ENCODE results near the gene LMO1. TPM values are rescaled to one million over a fixed set of nuclear protein-coding genes. Genes with fewer than 3 reads are reported as not detected.

Gene LMO1
- total RNA-seq, 1 experiment from 2014 or later, result not detected

DNA sequence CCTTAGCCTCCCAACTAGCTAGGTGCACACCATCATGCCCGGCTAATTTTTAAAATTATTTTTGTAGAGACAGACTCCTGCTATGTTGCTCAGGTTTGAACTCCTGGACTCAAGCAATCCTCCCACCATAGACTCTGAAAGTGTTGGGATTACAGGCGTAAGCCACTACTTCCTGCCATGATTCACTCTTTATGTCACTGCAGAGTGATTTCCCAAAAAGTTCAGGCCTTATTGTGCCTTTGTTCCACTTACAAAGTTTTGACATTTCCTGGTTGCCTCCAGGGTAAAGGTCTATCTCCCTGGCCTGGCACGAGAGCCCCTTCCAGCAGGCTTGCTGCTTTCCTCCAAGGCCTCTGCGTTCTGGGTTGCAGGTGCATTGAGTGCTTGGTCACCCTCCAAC, 50.3 kb downstream of the LMO1 start:
- H3K9me3 Mint-ChIP-seq (ENCODE audit: unreplicated experiment), result no peaks in the 10 kb centered on the region
- H3K27ac Mint-ChIP-seq (ENCODE audit: low read depth, unreplicated experiment), result no peak overlapping the region
- no peaks in the 10 kb centered on the region for H3K4me1 Mint-ChIP-seq (ENCODE audit: insufficient read depth, unreplicated experiment)
- peaks cover 19% of the 10 kb centered on the region for H3K27me3 Mint-ChIP-seq (ENCODE audit: insufficient read depth, unreplicated experiment)
- TF ChIP-seq CTCF (IDR thresholded peaks at IDR 0.05; ENCODE audit: unreplicated experiment), result no peak
- ChIA-PET POLR2A (no interaction called here), CTCF (interaction anchor here (0.6 to 1.6 kb wide), 2 partner anchors 9 to 51 kb away, joined by 3 to 4 read pairs; no protein-coding TSS in a partner anchor)
- DNase-seq (ENCODE audit: unreplicated experiment), result no peak
- intact Hi-C loops (cut with micrococcal nuclease), result no loop called here
- no TSS peak for BruUV-seq (replicated peaks)
- H3K36me3 Mint-ChIP-seq (ENCODE audit: insufficient read depth, unreplicated experiment), result no peaks in the 10 kb centered on the region
- no peak overlapping the region for H3K4me3 Mint-ChIP-seq (ENCODE audit: unreplicated experiment)

GRCh38 chr11:8209208-8209807, 54.4 kb downstream of the LMO1 start:
- CTCF ChIA-PET, result interaction anchor here (0.7 to 11.6 kb wide), 5 partner anchors 11 to 401 kb away, joined by 3 to 101 read pairs (median 3); no protein-coding TSS in a partner anchor
- H3K4me1 Mint-ChIP-seq (ENCODE audit: insufficient read depth, unreplicated experiment), result no peaks in the 10 kb centered on the region
- peaks cover 18% of the 10 kb centered on the region for H3K27me3 Mint-ChIP-seq (ENCODE audit: insufficient read depth, unreplicated experiment)
- H3K4me3 Mint-ChIP-seq (ENCODE audit: unreplicated experiment), result no peak overlapping the region
- no peaks in the 10 kb centered on the region for H3K9me3 Mint-ChIP-seq (ENCODE audit: unreplicated experiment)
- POLR2A ChIA-PET, result no interaction called here
- H3K36me3 Mint-ChIP-seq (ENCODE audit: insufficient read depth, unreplicated experiment), result no peaks in the 10 kb centered on the region
- H3K27ac Mint-ChIP-seq (ENCODE audit: low read depth, unreplicated experiment), result no peak overlapping the region
- TF ChIP-seq CTCF (IDR thresholded peaks at IDR 0.05; ENCODE audit: unreplicated experiment), result peak; percentile 36
- intact Hi-C loops (cut with micrococcal nuclease), result no loop called here
- no peak for DNase-seq (ENCODE audit: unreplicated experiment)
- BruUV-seq (replicated peaks), result no TSS peak

GRCh38 chr11:8207080-8208000, 56.3 kb downstream of the LMO1 start:
- no peak for DNase-seq (ENCODE audit: unreplicated experiment)
- Mint-ChIP-seq H3K4me1 (ENCODE audit: insufficient read depth, unreplicated experiment) (no peaks in the 10 kb centered on the region), H3K27ac (ENCODE audit: low read depth, unreplicated experiment) (no peak overlapping the region), H3K36me3 (ENCODE audit: insufficient read depth, unreplicated experiment) (no peaks in the 10 kb centered on the region), H3K9me3 (ENCODE audit: unreplicated experiment) (no peaks in the 10 kb centered on the region), H3K4me3 (ENCODE audit: unreplicated experiment) (no peak overlapping the region), H3K27me3 (ENCODE audit: insufficient read depth, unreplicated experiment) (peaks cover 14% of the 10 kb centered on the region)
- intact Hi-C loops (cut with micrococcal nuclease), result no loop called here
- TF ChIP-seq CTCF (IDR thresholded peaks at IDR 0.05; ENCODE audit: unreplicated experiment), result no peak
- POLR2A ChIA-PET, result no interaction called here
- BruUV-seq (replicated peaks), result no TSS peak
- CTCF ChIA-PET, result interaction anchor here (0.6 to 11.6 kb wide), 8 partner anchors 12 to 384 kb away, joined by 3 to 101 read pairs (median 4); no protein-coding TSS in a partner anchor
